OCI-M2 (cell line): ENCODE results near the gene CDC42EP4.

Experiments used
- DNase-seq: peaks from one replicate; lab custom pipeline; 2025; ENCODE audit not compliant: unreplicated experiment; lab: John Stamatoyannopoulos, UW

The CDC42EP4 gene

DNA sequence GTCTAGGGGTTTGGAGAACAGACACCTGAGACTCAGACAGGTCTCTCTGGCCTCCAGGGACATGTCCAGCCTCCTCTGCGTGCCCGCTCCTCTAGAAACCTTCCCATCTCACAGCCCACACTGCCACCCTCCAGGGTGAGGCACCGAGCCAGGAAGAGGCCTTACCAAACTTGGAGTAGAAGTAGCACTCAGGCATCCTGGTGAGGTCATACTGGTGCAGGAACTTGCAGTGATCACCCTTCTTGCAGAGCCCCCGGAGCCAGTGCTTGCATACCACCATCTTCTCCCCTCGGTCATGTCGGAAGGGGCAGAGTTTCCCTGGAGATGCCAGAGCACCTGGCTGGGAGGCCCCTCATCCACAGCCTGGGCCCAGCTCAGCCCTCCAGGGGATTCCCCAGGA lies 54.3 kb downstream of the CDC42EP4 start:
- no peak for DNase-seq

GRCh38 chr17:73256220-73256619 lies 55.6 kb downstream of the CDC42EP4 start:
- DNase-seq = no peak

DNA sequence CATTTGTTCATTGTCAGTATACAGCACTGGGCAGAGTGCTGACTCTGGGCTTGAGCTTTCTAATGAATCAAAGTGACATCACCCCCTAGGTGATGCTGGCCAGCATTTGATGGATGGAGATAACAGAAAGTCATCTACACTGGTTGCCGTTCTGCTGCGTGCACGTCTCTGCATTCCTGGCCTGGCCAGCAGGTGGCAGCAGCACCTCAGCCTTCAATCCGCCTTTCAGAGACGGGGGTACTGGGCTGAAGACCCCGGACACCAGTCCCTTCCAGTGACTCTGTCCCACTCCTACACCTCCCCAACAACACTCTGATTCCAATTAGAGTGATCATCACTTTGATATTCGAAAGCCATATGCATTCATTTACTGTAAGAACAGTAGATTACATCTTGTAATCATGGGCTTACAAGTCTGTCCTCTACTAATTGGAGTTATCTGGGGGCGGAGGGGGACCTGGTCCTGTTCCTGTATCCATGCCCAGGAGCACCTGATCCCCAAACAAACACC lies 56.1 kb downstream of the CDC42EP4 start:
- DNase-seq = no peak

- DNase-seq = no peak
Observed at GRCh38 chr17:73251871-73252270, 59.9 kb downstream of the CDC42EP4 start.

DNA sequence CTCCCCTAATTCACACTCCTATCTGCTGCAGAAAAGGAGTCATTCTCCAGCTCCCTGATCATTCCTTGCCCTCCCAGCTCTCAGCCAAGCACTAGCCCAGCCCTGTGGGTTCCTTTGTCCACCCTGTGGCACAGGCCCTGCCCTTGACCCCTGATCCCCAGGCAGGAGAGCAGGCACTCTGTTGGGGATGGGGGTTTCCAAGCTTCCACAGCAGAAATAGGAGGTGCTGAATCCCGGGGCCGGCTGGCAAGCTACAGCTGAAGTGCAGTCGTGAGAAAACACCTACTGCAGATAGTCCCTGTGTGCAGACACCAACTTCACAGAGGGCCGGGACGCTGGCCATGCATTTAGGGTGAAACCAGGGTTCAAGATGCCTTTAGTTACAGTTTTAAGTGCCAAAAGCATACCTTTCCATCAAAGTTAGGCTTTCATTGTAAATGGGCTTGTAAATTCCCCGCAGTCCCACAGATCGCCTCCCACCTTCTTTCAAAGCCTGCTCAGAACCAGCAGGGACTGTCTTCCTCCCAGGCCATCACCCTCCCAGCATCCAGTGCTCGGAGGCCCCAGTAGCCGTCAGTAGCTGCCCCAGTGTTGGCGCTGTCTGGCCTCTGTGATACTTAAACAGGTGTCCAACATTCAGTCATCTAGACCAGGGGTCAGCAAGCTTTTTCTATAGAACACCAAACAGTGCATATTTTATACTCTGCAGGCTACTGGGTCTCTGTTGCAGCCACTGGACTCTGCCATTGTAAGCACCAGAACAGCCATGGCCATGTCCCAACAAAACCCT lies 60.8 kb downstream of the CDC42EP4 start:
- DNase-seq = no peak

GRCh38 chr17:73249700-73250099 lies 62.1 kb downstream of the CDC42EP4 start:
- no peak for DNase-seq

DNA sequence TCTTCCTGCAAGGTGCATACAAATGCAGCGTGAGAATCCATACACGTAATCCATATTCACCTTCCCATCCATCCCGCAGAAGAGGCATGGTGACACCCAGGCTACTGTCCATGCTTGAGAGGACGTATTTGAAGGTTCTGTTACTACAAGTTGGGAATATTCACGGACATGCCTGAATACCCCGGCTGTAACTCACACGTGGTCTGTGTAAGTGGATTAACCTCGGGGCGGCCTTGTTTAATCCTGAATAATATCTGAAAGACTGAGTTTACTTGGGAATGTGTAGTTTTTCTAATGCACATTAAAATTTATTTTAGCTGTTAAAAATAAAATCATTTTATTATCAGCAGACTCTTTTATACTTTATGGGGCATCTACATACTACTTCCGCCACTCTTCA lies 63.3 kb downstream of the CDC42EP4 start:
- DNase-seq = no peak

DNA sequence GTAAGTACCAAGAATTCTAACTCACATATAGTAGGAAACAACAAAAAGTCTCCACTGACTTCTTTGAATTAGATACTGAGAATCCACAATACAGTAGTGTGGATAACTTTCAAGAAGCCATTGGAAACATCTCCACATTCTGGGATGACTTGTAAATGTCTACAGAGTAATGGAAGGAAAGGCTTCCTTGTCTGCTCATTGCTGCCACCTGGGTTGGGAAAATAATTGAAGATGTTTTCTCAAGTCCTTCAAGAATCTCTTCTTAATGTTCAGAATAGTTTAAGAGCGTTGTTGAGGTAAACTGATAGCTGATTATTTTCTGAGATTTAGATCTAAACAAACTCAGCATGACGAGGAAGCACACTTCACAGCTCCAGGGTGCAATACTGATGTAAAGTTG lies 64.1 kb downstream of the CDC42EP4 start:
- DNase-seq = no peak

DNA sequence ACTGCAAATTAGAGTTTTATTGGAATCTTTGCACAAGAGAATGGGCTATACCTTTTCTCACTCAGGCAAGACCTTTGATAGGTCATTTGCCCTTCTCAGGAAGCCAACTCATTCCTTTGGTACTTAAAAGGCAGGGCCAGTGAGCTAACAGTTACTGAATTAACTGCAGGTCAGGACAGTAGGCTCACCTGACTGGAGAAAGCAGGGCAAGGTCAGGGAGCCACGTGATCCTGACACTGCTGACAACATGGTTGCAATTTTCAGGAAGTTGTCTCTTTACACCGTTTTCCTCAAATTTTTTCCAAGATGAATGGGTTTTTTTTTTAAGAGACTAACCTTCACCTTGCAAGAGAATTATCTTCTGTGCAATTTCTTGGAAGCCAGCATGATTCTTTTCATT lies 71.2 kb downstream of the CDC42EP4 start:
- DNase-seq = no peak

GRCh38 chr17:73237714-73238113 lies 74.1 kb downstream of the CDC42EP4 start:
- no peak for DNase-seq

GRCh38 chr17:73234736-73235135 lies 77.1 kb downstream of the CDC42EP4 start:
- DNase-seq = no peak
